GM13977 (cell line): ENCODE data around the gene OSBPL7.

ENCODE experiments used
- DNase-seq: peaks from one replicate; pipeline ENCODE4 v3.0.0; 2012; ENCODE audit warnings: low spot score
- in situ Hi-C: fragments of 300-500 bp; cut with MboI; formaldehyde crosslinking; loops from one replicate; pipeline ENCODE4 v1.12.0; 2022; ENCODE audit warnings: low sequenced_read_pairs, low pct_unique_long_range_greater_than_20kb, mixed read lengths, inconsistent platforms; ENCODE audit not compliant: unreplicated experiment
- TF ChIP-seq, protein P1 (sequence below): IDR thresholded peaks from 2 replicates; pipeline ENCODE4 v1.5.1; 2012; ENCODE audit warnings: mild to moderate bottlenecking, control low read depth; ENCODE audit not compliant: insufficient read depth; ENCODE audit errors: extremely low read depth, missing control alignments

The OSBPL7 gene, protein sequence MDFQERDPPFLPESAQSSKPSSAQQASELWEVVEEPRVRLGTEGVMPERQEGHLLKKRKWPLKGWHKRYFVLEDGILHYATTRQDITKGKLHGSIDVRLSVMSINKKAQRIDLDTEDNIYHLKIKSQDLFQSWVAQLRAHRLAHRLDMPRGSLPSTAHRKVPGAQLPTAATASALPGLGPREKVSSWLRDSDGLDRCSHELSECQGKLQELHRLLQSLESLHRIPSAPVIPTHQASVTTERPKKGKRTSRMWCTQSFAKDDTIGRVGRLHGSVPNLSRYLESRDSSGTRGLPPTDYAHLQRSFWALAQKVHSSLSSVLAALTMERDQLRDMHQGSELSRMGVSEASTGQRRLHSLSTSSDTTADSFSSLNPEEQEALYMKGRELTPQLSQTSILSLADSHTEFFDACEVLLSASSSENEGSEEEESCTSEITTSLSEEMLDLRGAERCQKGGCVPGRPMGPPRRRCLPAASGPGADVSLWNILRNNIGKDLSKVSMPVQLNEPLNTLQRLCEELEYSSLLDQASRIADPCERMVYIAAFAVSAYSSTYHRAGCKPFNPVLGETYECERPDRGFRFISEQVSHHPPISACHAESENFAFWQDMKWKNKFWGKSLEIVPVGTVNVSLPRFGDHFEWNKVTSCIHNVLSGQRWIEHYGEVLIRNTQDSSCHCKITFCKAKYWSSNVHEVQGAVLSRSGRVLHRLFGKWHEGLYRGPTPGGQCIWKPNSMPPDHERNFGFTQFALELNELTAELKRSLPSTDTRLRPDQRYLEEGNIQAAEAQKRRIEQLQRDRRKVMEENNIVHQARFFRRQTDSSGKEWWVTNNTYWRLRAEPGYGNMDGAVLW

DNA sequence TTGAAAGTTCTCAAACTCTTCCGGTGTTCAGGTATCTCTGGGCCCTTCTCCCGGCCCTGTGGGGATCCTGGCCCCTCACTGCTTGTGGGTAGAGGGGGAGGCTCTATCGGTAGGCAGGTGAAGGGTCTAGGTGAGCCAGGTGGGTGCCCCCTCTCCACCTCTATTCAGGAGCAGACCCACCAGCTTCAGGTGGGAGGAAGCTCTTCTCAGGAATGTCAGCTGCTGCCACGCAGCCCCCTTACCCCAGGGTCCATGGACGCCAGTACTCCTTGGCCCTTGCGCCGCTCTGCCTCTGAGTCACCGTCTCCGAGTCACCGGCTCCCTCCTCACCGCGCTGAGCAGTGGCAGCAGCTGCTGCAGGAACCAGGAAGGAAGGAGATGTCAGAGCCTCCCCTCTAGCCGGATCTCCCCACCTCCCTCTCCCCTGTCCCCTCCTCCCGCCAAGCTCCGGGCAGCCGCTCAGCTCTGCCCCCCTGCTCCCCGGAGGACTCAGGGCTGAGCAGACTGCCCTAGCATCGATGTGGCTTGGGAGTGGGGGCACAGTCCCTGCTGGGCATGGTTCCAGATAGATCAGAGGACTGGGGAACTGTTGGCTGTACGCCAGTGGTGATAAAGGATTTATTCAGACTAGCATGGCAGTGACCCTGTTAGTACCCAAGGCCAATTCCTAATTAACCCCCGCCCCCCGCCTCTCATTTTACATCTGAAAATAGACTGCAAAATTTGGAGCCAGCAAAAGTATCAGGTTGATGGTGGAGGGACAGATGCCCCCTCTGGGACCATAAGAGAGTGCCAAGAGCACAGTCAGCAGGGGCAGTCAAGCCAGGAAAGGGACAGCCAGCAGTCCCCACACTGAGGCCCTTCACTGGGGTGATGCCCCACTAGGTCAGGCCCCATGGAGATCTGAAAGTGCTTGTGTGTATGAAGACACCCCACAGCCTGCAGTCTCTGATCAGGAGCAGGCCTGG lies at the start of gene OSBPL7:
Gene OSBPL7, minus strand, starts transcription at position 371 of the 968 bp plus-strand sequence. CDS start 1,516 bp downstream, outside the sequence.
- DNase-seq, result peak; percentile 88
- TF ChIP-seq, protein P1, sequence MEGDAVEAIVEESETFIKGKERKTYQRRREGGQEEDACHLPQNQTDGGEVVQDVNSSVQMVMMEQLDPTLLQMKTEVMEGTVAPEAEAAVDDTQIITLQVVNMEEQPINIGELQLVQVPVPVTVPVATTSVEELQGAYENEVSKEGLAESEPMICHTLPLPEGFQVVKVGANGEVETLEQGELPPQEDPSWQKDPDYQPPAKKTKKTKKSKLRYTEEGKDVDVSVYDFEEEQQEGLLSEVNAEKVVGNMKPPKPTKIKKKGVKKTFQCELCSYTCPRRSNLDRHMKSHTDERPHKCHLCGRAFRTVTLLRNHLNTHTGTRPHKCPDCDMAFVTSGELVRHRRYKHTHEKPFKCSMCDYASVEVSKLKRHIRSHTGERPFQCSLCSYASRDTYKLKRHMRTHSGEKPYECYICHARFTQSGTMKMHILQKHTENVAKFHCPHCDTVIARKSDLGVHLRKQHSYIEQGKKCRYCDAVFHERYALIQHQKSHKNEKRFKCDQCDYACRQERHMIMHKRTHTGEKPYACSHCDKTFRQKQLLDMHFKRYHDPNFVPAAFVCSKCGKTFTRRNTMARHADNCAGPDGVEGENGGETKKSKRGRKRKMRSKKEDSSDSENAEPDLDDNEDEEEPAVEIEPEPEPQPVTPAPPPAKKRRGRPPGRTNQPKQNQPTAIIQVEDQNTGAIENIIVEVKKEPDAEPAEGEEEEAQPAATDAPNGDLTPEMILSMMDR, result peak; percentile 71
- in situ Hi-C loops, result no loop called here

DNA sequence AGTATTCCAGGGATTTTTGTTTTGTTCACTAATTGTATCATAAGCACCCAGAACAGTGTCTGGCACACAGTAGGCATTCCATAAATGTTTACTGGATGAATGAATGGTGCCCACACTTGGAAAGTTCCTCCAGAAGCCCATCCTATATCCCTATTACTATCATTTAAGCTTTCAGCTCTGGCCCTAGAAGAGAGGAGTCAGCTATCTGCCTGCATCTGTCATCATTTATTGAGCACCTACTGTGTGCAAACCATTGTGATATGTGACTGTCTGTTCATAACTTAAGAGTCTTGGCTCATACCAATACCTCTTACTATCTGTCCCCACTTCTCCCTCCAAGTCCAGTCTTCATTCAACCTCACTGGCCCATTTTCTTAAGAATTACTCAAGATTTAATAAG lies 49.5 kb upstream of the OSBPL7 start:
- in situ Hi-C loops, result no loop called here
- no peak for DNase-seq
- TF ChIP-seq, protein P1, result no peak

DNA sequence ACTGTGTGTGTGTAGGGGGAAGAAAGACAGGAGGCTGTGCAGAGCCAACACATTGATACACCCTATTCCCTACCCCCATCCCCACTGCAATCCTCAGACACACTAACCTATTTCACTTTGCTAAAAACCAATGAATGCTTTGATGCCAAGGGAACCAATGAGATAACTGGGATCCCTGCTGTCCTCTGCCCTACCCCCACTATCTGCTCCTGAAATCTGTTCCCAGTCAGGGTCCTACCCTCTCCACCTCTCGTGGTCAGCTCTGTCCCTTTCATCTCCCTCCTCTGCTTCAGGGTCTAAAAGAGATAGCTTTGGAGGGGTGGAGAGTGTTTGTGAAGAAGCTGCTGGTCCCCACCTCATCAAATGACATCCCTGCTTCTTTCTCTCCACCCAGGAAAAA lies 48.5 kb upstream of the OSBPL7 start:
- in situ Hi-C loops, result no loop called here
- TF ChIP-seq, protein P1, result no peak

DNA sequence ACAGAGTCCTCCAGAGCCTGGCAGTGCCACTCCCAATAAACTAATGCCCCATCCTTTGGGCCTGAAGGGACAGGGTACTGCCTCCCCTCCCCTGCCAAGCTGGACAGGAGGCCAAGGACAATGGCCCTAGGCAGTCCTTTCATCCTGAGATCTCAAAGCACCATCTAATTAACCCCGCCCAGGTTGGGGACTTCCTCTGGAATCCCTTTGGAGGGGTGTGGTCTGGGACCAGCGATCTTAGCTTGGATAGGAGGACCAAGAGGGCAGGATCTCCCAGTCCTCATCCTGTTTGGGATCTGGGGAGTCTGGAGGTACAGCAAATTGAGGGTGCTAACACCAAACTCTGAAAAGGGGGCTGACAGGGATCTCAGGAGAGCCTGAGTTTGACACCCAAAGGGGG lies 47.5 kb upstream of the OSBPL7 start:
- in situ Hi-C loops, result no loop called here
- DNase-seq, result no peak
- TF ChIP-seq, protein P1, result no peak

More for the DNA sequence above, 48.5 kb upstream of the OSBPL7 start:
- DNase-seq, result no peak

DNA sequence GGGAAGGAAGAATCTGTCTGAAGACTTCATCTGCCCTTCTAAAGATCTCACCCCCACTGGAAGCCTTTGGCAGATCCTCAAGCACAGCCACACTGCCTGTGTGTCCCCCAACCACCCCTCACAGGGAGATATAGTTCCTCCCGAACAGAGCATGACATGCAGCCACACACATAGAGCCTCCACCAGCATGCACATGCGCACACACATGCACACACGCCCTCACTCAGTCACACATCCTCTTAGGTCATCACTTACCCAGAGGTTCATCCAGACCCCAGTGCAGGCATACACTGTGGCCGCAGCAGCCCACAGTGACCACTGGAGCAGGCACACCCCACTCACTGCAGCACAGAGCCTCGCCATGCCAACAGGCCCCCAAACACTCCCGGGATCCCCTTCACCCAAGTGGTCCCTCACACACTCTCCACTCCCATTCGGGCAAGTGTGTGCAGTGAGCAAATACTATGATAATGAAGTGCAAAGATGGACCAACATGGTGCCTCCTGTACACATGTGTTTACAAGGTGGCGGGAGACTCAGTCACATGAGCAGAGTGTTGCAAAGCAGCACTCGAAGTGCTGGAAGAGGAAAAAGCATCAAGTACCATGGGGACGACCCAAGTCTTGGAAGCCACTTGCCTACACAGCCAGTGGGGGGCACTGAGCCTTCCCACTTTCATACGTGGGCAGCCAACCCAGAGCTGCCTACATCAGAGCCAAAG lies 46.4 kb upstream of the OSBPL7 start:
- DNase-seq, result no peak
- in situ Hi-C loops, result no loop called here
- TF ChIP-seq, protein P1, result no peak
